HG02759 (cell line): Measurements from ENCODE around the gene GYS1.
"Not testable (repeated sequence)": the region's sequence is repeated elsewhere in the genome, so short reads cannot be mapped to it uniquely, and the experiment has no call there.

ENCODE experiments used
- ATAC-seq: cut with Tn5 transposase; IDR thresholded peaks from one replicate; pipeline ENCODE4 v1.9.1; 2021; ENCODE audit warnings: mild to moderate bottlenecking, moderate library complexity; ENCODE audit not compliant: unreplicated experiment

GYS1 gene

DNA sequence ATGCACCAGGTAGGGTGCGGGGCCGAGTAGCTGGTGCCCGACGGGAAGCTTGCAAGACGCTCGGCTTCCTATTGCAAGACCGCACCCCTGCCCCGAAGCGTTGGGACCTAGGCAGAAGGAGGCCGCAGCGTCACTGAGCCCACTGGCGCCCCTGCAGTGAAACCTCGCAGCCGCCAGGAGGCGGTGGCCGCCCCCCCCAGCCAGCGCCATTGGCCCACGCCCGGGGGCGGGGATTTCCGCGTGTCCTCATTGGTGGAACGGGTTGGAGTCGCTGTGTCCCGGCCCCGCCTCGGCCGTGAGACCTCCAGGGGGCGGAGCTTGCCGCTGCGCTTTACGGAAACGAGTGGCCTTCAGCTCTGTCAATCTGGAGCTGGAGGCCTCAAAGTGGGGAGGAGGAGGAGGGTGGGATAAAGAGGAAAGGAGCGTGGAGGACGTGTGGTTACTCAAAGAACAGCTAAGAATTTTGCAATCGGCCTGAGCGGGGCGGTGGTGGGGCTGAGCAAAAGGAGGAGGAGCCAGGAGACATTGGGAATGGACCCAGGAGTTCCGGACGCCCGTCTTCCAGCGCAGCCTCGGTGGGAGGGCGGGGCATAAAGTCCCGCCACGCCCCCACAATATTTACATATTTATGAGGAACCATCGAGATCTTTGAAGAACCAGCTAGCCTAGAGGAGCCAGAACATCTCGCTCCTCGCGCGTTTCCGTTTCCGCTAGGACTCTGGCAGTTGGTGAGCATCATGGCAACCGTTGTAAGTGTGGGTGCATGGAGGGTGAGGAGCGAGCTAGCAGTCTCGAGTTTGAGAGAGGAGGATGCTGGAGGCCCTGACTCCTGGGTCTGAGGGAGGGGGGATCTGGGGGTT lies at the start of gene GYS1, which contains the start of gene RUVBL2:
GYS1 (minus strand) TSS at position 135 of the 860 bp plus-strand sequence. CDS start 197 bp downstream, outside the sequence.
RUVBL2 (plus strand) TSS at position 713 of the 860 bp plus-strand sequence; CDS start at position 738, 25 bp downstream.
- ATAC-seq: peak; percentile 89

DNA sequence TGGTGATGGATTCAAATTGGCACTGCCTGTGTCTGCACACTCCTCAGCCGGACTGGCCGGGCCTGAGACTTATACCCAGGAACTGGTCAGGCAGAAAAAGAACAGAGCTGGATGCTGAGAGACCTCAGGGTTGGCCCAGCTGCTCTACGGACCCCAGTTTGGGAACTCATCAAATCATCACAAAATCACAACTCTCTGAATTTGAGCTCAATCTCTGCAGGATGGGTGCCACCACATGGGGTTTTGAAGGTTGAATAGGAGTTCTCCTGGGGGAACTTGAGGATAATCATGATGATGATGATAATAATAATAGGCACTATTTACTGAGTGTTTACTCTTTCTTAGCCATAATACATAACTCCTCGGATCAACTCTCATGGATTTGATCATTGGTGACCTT lies 49.6 kb upstream of the GYS1 start:
- not testable (repeated sequence) for ATAC-seq

DNA sequence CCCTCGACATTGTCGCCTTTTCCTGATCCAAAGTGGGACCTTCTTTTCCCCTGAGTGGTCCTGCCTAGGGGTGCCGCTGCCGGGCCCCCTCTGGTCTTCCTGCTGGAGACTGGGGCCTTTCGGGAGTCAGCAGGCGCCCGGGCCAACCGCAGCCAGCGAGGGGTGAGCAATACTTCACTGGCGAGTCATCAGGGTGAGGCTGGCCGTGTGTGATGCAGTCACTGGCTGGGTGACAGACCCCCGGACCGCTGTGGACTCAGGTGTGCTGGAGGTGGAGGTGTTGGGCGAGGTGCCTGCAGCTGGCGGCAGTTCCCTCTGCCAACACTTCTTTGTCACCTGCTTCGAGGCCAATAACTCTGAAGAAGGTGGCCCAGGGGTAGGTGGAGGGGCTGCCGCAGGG lies 49.1 kb upstream of the GYS1 start:
- no peak for ATAC-seq

DNA sequence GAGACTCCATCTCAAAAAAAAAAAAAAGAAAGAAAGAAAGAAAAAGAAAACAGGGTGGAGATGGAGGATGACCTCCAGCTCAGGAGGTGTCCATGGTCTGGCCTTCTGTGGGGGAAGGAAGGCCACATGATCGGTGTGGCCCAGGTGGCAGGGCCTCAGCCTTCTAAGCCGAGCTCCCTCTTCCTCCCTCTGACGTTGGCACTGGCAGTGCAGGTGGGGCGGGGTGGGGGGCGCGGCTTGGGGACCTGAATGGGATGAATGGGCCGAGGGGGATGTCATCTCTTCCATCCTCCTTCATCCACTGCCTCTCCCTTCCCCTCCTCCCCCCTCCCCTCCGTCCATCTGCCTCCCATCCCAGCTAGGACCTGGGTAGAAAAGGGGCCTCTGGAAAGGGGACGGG lies 46.6 kb upstream of the GYS1 start:
- ATAC-seq: not testable (repeated sequence)

DNA sequence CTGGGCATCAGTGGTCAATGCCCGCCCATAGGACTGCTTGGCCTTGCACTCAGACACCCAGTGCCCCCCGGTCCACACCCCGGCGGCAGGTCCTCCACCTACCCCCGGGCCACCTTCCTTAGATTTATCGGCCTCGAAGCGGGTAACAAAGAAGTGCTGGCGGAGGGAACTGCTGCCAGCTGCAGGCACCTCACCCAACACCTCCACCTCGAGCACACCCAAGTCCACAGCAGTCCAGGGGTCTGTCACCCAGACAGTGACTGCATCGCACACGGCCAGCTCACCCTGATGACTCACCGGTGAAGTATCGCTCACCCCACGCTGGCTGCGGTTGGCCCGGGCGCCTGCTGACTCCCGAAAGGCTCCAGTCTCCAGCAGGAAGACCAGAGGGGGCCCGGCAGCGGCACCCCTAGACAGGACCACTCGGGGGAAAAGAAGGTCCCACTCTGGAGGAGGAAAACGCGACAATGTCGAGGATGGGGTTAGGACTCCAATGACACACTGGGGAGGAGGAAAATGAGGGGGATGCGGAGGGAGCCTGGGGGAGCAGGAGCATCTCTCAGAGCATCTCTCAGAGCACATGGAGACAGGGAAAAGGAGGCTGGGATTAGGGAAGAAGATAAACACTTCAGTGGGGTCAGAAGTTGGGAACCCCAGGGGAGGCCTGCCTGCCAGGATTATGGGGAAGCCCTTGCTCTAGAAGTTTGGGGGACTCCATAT lies 45.6 kb upstream of the GYS1 start:
- not testable (repeated sequence) for ATAC-seq

DNA sequence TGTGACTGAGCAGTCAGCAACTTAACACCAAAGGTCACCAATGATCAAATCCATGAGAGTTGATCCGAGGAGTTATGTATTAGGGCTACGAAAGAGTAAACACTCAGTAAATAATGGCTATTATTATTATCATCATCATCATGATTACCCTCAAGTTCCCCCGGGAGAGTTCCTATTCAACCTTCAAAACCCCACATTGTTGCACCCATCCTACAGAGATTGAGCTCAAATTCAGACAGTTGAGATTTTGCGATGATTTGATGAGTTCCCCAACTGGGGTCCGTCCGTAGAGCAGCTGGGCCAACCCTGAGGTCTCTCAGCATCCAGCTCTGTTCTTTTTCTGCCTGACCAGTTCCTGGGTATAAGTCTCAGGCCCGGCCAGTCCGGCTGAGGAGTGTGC lies 45.0 kb upstream of the GYS1 start:
- ATAC-seq: not testable (repeated sequence)

DNA sequence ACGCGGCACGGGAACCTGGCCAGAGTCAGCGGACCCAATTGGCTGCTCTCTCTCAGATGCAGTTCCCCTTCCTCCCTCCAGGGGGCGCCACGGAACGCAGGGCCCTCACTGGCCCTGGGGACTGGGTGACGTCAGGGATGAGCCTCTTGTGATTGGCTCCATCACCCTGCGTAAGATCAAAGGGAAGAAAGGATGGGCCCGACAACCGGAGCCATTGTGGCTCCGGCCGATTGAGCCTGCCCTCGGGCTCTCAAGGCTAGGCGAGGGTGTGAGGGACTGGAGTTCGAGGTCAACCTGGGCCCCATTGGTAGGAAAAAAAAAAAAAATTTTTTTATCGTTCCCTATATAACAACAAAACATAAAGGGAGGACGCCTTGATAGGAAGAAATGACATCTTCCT lies 43.7 kb upstream of the GYS1 start, which contains the start of gene CGB1:
CGB1 (minus strand) TSS at position 81 of the 400 bp plus-strand sequence. CDS start 184 bp downstream, outside the sequence.
- not testable (repeated sequence) for ATAC-seq

DNA sequence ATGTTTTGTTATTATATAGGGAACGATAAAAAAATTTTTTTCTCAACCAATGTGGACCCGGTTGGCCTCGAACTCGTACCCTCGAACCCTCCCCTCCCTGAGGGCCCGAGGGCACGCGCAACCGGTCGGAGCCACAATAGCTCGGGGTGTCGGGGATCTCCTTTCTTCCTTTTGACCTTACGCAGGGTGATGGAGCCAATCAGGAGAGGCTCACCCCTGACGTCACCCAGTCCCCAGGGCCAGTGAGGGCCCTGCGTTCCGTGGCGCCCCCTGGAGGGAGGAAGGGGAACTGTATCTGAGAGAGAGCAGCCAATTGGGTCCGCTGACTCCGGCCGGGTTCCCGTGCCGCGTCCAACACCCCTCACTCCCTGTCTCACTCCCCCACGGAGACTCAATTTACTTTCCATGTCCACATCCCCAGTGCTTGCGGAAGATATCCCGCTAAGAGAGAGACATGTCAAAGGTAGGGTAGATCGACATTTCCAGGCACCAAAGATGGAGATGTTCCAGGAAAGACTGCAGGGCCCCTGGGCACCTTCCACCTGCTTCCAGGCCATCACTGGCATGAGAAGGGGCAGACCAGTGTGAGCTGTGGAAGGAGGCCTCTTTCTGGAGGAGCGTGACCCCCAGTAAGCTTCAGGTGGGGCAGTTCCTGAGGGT lies 38.7 kb upstream of the GYS1 start, which contains the start of gene CGB2:
CGB2 (plus strand) TSS at position 249 of the 660 bp plus-strand sequence; CDS start at position 455, 206 bp downstream.
- not testable (repeated sequence) for ATAC-seq

DNA sequence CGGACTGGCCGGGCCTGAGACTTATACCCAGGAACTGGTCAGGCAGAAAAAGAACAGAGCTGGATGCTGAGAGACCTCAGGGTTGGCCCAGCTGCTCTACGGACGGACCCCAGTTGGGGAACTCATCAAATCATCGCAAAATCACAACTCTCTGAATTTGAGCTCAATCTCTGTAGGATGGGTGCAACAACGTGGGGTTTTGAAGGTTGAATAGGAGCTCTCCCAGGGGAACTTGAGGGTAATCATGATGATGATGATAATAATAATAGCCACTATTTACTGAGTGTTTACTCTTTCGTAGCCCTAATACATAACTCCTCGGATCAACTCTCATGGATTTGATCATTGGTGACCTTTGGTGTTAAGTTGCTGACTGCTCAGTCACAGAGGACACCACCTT lies 37.2 kb upstream of the GYS1 start:
- not testable (repeated sequence) for ATAC-seq

DNA sequence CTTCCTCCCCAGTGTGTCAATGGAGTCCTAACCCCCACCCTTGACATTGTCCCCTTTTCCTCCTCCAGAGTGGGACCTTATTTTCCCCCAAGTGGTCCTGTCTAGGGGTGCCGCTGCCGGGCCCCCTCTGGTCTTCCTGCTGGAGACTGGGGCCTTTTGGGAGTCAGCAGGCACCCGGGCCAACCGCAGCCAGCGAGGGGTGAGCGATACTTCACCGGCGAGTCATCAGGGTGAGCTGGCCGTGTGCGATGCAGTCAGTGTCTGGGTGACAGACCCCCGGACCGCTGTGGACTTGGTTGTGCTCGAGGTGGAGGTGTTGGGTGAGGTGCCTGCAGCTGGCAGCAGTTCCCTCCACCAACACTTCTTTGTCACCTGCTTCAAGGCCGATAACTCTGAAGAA lies 36.6 kb upstream of the GYS1 start:
- ATAC-seq: not testable (repeated sequence)

DNA sequence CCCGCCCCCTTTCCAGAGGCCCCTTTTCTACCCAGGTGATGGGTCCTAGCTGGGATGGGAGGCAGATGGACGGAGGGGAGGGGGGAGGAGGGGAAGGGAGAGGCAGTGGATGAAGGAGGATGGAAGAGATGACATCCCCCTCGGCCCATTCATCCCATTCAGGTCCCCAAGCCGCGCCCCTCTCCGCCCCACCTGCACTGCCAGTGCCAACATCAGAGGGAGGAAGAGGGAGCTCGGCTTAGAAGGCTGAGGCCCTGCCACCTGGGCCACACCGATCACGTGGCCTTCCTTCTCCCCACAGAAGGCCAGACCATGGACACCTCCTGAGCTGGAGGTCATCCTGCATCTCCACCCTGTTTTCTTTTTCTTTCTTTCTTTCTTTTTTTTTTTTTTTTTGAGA lies 35.6 kb upstream of the GYS1 start:
- not testable (repeated sequence) for ATAC-seq

DNA sequence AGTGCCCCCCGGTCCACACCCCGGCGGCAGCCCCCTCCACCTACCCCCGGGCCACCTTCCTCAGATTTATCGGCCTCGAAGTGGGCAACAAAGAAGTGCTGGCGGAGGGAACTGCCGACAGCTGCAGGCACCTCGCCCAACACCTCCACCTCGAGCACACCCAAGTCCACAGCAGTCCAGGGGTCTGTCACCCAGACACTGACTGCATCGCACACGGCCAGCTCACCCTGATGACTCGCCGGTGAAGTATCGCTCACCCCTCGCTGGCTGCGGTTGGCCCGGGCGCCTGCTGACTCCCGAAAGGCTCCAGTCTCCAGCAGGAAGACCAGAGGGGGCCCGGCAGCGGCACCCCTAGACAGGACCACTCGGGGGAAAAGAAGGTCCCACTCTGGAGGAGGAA lies 32.5 kb upstream of the GYS1 start:
- ATAC-seq: not testable (repeated sequence)

DNA sequence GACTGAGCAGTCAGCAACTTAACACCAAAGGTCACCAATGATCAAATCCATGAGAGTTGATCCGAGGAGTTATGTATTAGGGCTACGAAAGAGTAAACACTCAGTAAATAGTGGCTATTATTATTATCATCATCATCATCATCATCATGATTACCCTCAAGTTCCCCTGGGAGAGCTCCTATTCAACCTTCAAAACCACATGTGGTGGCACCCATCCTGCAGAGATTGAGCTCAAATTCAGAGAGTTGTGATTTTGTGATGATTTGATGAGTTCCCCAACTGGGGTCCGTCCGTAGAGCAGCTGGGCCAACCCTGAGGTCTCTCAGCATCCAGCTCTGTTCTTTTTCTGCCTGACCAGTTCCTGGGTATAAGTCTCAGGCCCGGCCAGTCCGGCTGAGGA lies 32.0 kb upstream of the GYS1 start:
- ATAC-seq: not testable (repeated sequence)

DNA sequence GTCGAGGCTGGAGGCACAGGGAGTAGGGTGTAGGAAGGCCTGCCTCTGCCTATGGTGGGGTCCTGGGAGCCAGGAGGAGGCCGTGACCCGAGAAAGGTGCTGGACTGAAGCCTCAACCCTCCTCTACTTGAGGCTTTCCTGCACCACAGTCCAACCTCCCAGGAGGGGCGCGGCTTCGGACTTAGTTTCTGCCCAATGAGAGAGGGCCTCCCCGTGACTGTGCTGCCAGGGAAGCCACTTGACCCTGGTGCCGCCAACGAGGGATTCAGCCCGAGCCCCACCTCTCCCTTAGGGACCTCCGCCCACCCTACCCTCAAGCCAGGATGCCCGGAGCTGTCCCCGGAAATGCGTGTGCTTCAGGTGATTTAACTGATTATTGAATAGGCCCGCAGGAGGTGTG lies 31.1 kb upstream of the GYS1 start, which contains the start of gene CGB3:
CGB3 (minus strand) TSS at position 101 of the 400 bp plus-strand sequence. CDS start 362 bp downstream, outside the sequence.
- ATAC-seq: not testable (repeated sequence)

DNA sequence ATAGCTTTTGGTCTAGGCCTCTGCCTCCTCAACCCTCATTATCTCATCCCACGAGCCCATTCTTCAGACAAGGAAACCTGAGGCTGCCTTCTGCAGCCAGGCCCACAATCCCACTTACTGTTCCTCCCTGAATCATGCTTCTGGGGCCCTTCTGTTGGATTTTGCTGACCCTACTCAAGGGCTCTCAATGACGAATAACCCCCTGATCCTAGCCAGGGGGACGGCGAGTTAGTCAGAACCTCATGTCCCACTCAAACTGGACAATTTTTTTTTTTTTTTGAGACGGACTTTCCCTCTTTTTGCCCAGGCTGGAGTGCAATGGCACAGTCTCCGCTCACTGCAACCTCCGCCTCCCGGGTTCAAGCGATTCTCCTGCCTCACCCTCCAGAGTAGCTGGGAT lies 29.0 kb upstream of the GYS1 start:
- no peak for ATAC-seq

DNA sequence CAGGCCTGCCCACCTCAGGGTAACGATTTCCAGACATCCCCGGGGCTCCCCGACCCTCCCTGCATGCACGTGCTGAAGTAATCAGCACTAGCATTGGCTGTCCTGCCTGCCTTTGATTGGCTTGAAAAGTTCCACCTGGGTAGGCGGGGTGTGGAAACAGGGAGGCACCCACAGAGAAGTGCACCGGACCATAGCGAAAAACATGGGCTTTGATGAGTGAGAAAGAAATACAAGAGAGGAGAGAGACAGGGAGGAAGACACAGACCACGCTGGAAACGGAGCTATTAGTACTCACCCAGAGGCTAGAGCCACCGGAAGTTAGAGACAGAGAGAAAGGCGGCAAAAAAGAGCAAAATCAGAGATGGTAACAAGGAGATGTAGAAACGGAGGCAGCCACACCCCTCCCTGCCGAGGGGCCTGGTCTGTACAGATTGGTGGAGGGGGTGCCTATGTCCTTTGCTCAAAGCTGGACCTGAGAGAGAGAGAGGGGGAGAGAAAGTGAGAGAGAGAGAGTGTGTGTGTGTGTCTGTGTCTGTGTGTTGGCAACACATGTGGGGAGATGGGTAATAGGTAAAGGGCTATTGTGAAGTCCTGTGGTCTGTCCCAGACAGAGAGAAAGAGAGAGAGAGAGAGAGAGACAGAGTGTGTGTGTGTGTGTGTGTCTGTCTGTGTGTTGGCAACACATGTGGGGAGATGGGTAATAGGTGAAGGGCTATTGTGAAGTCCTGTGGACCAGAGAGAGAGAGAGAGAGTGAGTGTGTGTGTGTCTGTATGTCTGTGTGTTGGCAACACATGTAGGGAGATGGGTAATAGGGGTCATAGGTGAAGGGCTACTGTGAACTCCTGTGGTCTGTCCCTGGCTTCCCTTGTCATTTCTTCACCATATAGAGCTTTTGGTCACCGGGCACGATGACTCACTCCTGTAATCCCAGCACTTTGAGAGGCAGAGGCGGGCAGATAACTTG lies 28.1 kb upstream of the GYS1 start:
- ATAC-seq: no peak

DNA sequence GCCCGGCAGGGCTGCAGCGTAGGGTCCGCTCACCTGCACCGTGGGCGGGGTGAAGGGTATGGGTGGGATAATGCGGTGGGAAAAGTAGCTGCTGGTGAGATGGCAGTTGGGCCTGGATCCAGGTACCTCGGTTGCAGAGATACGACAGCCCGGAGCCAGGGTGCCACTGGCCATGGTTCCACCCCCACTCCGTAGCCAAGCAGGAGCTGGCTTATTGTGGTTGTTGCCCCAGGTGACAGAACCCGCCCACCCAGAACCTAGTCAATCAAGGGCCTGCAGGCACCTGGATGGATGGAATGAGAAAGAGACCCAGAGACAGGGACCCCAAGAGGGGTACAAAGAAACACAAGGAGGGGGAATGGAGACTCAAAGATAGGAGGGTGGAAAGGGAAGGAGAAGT lies 27.2 kb upstream of the GYS1 start:
- ATAC-seq: no peak

DNA sequence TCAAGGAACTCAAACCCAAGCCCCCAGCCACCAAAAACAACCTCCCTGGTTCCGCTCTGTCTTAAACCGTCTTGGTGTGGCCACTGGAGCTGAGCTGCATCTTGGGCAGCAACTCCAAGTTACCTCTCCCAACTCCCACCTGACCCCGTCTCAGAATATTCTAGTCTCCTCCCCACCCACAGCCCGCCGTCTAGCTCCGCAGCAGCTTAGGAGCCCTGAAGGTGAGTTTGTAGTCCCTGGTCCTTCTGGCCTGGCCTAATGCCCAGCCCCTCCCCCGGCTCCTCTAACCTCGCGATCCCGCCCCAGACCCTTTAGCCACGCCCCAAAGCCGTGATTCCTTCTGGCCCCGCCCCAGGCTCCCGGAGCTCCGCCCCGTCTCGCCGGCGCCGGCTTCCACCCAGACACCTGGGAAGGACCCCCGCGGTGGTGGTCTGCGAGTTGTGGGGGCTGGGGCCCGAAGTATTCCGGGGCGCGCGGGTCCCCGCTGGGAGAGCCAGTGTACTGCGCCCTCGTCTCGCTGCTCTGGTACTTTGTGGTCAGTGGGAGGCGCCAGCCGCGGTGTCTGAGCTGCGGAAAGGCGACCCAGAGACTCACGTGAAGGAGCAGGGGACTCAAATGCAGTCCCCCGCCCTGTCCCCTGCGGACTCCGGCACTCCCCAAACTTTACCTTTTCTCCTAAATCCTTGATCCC lies 26.3 kb upstream of the GYS1 start:
- ATAC-seq: no peak
